Measurements from ENCODE around the gene ANKMY1.

The ANKMY1 gene

GRCh38 chr2:240431661-240432424 is 125.9 kb downstream of the ANKMY1 start:
- no peak overlapping the region for H3K27ac ChIP-seq (ENCODE audit: extremely low read depth, low read depth, low read length)
- H3K36me3 ChIP-seq (ENCODE audit: control insufficient read depth in 2 of 2, insufficient read depth in 1 of 2, low read length in 2 of 2), result no peaks in the 10 kb centered on the region
- CTCF ChIA-PET, result interaction anchor here (0.7 to 1.0 kb wide), 2 partner anchors 66 to 199 kb away, joined by 3 to 4 read pairs; no protein-coding TSS in a partner anchor
- POLR2A ChIA-PET, result no interaction called here
- no peak for TF ChIP-seq ZNF302 (tag by site-specific recombination; IDR thresholded peaks at IDR 0.05; ENCODE audit: low read depth)
- TF ChIP-seq TCF7L2 (IDR thresholded peaks at IDR 0.05; ENCODE audit: borderline replicate concordance, low read depth, low read length), result no peak
- TF ChIP-seq ZBTB8A (tag by site-specific recombination; IDR thresholded peaks at IDR 0.05), result no peak
- TF ChIP-seq GLI4 (tag by site-specific recombination; IDR thresholded peaks at IDR 0.05), result no peak
- TF ChIP-seq, protein P1, sequence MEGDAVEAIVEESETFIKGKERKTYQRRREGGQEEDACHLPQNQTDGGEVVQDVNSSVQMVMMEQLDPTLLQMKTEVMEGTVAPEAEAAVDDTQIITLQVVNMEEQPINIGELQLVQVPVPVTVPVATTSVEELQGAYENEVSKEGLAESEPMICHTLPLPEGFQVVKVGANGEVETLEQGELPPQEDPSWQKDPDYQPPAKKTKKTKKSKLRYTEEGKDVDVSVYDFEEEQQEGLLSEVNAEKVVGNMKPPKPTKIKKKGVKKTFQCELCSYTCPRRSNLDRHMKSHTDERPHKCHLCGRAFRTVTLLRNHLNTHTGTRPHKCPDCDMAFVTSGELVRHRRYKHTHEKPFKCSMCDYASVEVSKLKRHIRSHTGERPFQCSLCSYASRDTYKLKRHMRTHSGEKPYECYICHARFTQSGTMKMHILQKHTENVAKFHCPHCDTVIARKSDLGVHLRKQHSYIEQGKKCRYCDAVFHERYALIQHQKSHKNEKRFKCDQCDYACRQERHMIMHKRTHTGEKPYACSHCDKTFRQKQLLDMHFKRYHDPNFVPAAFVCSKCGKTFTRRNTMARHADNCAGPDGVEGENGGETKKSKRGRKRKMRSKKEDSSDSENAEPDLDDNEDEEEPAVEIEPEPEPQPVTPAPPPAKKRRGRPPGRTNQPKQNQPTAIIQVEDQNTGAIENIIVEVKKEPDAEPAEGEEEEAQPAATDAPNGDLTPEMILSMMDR (tag by site-specific recombination; IDR thresholded peaks at IDR 0.05), result no peak
- TF ChIP-seq, protein P2, sequence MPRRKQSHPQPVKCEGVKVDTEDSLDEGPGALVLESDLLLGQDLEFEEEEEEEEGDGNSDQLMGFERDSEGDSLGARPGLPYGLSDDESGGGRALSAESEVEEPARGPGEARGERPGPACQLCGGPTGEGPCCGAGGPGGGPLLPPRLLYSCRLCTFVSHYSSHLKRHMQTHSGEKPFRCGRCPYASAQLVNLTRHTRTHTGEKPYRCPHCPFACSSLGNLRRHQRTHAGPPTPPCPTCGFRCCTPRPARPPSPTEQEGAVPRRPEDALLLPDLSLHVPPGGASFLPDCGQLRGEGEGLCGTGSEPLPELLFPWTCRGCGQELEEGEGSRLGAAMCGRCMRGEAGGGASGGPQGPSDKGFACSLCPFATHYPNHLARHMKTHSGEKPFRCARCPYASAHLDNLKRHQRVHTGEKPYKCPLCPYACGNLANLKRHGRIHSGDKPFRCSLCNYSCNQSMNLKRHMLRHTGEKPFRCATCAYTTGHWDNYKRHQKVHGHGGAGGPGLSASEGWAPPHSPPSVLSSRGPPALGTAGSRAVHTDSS (tag by site-specific recombination; IDR thresholded peaks at IDR 0.05), result no peak
- no peak for TF ChIP-seq SCRT2 (tag by site-specific recombination; IDR thresholded peaks at IDR 0.05)
- no peak for TF ChIP-seq OSR2 (tag by site-specific recombination; IDR thresholded peaks at IDR 0.05)
- TF ChIP-seq ZBTB7A (tag by site-specific recombination; IDR thresholded peaks at IDR 0.05; ENCODE audit: low read depth), result no peak
- TF ChIP-seq, protein P3, sequence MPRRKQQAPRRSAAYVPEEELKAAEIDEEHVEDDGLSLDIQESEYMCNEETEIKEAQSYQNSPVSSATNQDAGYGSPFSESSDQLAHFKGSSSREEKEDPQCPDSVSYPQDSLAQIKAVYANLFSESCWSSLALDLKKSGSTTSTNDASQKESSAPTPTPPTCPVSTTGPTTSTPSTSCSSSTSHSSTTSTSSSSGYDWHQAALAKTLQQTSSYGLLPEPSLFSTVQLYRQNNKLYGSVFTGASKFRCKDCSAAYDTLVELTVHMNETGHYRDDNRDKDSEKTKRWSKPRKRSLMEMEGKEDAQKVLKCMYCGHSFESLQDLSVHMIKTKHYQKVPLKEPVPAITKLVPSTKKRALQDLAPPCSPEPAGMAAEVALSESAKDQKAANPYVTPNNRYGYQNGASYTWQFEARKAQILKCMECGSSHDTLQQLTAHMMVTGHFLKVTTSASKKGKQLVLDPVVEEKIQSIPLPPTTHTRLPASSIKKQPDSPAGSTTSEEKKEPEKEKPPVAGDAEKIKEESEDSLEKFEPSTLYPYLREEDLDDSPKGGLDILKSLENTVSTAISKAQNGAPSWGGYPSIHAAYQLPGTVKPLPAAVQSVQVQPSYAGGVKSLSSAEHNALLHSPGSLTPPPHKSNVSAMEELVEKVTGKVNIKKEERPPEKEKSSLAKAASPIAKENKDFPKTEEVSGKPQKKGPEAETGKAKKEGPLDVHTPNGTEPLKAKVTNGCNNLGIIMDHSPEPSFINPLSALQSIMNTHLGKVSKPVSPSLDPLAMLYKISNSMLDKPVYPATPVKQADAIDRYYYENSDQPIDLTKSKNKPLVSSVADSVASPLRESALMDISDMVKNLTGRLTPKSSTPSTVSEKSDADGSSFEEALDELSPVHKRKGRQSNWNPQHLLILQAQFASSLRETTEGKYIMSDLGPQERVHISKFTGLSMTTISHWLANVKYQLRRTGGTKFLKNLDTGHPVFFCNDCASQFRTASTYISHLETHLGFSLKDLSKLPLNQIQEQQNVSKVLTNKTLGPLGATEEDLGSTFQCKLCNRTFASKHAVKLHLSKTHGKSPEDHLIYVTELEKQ (tag by site-specific recombination; IDR thresholded peaks at IDR 0.05; ENCODE audit: borderline replicate concordance), result no peak
- TF ChIP-seq BCL6B (tag by site-specific recombination; IDR thresholded peaks at IDR 0.05), result no peak
- H3K4me3 ChIP-seq (ENCODE audit: low read depth, low read length), result no peak overlapping the region
- H3K4me1 ChIP-seq (ENCODE audit: control insufficient read depth, insufficient read depth, low read length), result peaks cover 4% of the 10 kb centered on the region; the same call in 1 of the 2 replicates
- H3K9me3 ChIP-seq (ENCODE audit: control insufficient read depth, insufficient read depth, low read depth, low read length), result no peaks in the 10 kb centered on the region

DNA sequence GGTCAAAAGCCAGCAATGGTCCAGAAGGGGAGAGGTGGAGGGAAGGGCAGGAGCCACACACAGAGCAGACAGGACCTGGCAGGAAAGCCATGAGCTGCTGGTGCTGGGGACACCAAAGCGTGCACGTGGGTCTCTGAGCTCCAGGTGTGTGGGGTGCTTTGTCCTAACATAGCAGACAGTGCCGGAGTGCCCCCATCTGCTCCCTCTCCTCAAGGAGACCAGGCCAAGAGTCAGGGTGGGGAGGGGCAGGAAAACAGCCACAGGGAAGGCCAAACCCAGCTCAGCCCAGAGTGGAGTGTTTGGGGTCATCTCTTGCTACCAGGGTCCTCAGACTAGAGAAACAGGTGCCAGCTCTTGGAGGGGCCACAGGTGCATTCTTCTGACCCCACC is 126.5 kb downstream of the ANKMY1 start:
- no peak overlapping the region for H3K4me3 ChIP-seq (ENCODE audit: low read depth, low read length)
- no peaks in the 10 kb centered on the region; the same call in 1 of the 2 replicates for H3K4me1 ChIP-seq (ENCODE audit: control insufficient read depth, insufficient read depth, low read length)
- ChIA-PET POLR2A (no interaction called here), CTCF (interaction anchor here (1.0 kb wide), 1 partner anchor 67 kb away, joined by 4 read pairs; no protein-coding TSS in a partner anchor)
- no peaks in the 10 kb centered on the region for H3K9me3 ChIP-seq (ENCODE audit: control insufficient read depth, insufficient read depth, low read depth, low read length)
- H3K27ac ChIP-seq (ENCODE audit: extremely low read depth, low read depth, low read length), result no peak overlapping the region
- no peaks in the 10 kb centered on the region for H3K36me3 ChIP-seq (ENCODE audit: control insufficient read depth in 2 of 2, insufficient read depth in 1 of 2, low read length in 2 of 2)
- no peak for TF ChIP-seq AEBP2 (tag by site-specific recombination; IDR thresholded peaks at IDR 0.05; ENCODE audit: borderline replicate concordance)
- no peak for TF ChIP-seq ZNF501 (tag by site-specific recombination; IDR thresholded peaks at IDR 0.05)
- TF ChIP-seq INSM2 (tag by site-specific recombination; IDR thresholded peaks at IDR 0.05), result no peak
- no peak for TF ChIP-seq KLF8 (tag by site-specific recombination; IDR thresholded peaks at IDR 0.05)
- no peak for TF ChIP-seq ZSCAN30 (tag by site-specific recombination; IDR thresholded peaks at IDR 0.05)
- no peak for TF ChIP-seq ZNF24 (tag by site-specific recombination; IDR thresholded peaks at IDR 0.05)
- TF ChIP-seq ZNF629 (tag by site-specific recombination; IDR thresholded peaks at IDR 0.05), result no peak

Measured in HEK293 (cell line).